ENCODE results near the gene GPC1.
"Not testable (repeated sequence)": the region's sequence is repeated elsewhere in the genome, so short reads cannot be mapped to it uniquely, and the experiment has no call there.

GPC1 gene

DNA sequence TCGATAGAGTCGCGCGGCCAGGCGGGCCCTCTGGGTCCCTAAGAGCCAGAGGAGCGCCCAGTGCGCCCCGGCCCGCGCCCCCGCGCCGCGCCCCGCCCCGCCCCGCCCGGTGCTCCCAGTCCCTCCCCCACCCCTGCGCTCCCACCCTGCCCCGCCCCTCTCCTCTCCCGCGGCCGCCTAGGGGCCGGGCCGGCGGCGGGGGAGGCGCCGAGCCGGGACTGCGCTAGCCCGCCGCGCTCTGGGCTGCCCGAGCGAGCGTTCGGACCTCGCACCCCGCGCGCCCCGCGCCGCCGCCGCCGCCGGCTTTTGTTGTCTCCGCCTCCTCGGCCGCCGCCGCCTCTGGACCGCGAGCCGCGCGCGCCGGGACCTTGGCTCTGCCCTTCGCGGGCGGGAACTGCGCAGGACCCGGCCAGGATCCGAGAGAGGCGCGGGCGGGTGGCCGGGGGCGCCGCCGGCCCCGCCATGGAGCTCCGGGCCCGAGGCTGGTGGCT is at the start of gene GPC1:
Gene GPC1, plus strand, starts transcription at position 207 of the 491 bp plus-strand sequence. Its CDS starts 256 bp downstream, at position 463.
- peak within 1 kb of the TSS; percentile 53 for H3K4me3 ChIP-seq (ENCODE audit: low read length)
- TF ChIP-seq CTCF (conservative IDR thresholded peaks at IDR 0.05; ENCODE audit: low read depth, low read length) = no peak
- no peak for DNase-seq (ENCODE audit: low read depth)

GRCh38 chr2:240386326-240386725 is 49.1 kb upstream of the GPC1 start:
- DNase-seq (ENCODE audit: low read depth) = no peak
- TF ChIP-seq CTCF (conservative IDR thresholded peaks at IDR 0.05; ENCODE audit: low read depth, low read length) = no peak
- no peak overlapping the region for H3K4me3 ChIP-seq (ENCODE audit: low read length)

DNA sequence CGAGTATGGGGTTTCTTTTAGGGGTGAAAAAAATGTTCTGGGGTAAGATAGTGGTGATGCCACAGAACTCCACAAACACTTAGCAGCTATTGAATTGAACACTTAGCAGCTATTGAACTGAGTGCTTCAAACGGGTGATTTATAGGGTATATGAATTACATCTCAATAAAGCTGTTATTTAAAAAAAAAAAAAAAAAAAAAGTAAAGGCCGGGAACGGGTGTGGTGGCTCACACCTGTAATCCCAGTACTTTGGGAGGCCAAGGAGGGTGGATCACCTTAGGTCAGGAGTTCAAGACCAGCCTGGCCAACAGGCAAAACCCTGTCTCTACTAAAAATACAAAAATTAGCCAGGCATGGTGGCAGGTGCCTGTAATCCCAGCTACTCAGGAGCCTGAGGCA is 48.7 kb upstream of the GPC1 start:
- not testable (repeated sequence) for DNase-seq (ENCODE audit: low read depth); H3K4me3 ChIP-seq (ENCODE audit: low read length)

DNA sequence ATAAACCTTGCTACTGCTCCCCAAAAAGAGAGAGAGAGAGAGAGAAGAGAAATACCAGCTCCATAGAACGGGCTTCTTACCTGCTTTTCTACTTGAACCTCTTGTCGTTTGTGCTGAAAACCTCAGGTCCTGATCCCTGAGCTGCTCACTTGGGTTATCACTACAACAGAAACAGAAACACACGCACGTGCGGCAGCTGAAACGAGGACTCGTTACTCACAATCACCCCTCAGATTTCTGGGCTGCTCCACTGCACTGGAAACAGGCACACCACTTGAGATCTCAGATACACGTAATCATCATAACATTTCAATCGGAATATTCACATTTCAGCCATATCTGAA is 48.2 kb upstream of the GPC1 start:
- TF ChIP-seq CTCF (conservative IDR thresholded peaks at IDR 0.05; ENCODE audit: low read depth, low read length) = no peak
- DNase-seq (ENCODE audit: low read depth) = no peak
- no peak overlapping the region for H3K4me3 ChIP-seq (ENCODE audit: low read length)

DNA sequence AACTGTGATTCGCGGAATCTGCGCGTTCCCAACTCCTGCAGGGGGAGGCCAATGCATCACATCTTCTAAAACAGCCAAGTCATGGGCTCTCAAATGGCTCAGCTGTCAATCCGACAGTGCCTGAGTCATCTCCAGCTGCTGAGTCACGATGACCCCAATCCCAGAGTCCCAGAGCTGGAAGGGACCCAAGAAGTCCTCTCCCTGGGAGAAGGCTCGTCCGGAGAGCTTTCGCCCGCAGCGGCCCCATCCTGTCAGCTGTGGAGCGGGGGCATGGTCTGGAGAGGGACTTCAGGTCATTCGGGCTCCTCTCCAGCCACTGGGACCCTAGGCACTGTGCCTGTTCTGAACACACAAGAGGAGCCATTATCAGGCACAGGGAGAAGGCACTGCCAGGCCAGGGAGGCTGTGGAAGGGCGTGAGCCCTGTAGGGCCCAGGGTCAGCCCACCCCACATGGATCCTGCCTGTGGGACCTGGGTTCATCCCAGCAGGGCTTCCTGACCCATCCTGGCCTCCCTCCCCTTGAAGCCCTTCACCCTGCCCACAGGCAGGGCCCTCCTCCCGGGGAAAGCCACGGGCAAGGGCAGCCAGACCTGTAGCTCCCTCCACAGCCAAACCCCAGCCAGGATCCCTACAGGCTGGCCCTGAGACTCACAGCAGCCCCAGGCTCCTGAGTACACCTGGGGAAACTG is 47.6 kb upstream of the GPC1 start:
- peak; percentile 63 for DNase-seq (ENCODE audit: low read depth)
- H3K4me3 ChIP-seq (ENCODE audit: low read length) = no peak overlapping the region
- TF ChIP-seq CTCF (conservative IDR thresholded peaks at IDR 0.05; ENCODE audit: low read depth, low read length) = peak; percentile 14

DNA sequence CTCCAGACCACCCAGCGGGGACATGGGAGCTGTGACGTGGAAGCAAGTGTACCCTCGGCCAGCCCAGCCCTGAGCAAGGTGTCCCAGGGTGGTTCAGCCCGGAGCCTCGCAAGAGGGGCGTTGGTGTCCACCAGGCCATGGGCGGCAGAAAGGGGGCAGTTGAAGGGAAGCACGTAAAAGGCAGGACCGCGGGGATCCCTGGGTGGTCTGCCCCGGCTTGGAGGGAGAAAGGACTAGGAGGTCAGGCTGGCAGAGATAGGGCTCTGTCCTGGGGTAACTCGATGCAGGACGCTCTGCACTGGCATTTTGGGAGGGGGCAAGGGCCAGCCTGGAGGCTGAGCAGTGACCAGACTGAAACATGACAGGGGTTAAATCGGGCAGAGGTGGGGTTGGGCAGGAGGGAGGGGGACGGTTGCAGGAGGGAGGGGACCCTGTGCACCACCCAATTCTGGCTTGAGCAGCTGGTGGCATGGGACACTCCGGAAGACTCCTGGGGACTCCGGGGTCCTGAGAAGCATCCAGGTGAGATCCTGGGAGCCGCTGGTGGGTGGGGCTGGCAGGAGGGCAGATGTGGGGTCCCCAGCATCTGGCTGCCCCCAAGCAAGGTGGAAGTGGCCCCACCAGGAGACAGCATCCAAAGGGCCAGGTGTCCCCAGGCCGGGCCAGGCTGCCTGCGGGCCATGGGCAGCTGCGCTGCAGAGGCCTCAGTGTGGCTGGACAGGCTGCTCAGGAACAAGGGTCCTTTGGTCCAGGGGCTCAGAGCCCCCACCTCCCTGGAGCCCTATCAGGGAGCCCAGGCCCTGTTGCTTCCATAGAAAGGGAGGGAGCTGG is 46.8 kb upstream of the GPC1 start:
- no peak overlapping the region for H3K4me3 ChIP-seq (ENCODE audit: low read length)
- TF ChIP-seq CTCF (conservative IDR thresholded peaks at IDR 0.05; ENCODE audit: low read depth, low read length) = no peak
- DNase-seq (ENCODE audit: low read depth) = no peak

DNA sequence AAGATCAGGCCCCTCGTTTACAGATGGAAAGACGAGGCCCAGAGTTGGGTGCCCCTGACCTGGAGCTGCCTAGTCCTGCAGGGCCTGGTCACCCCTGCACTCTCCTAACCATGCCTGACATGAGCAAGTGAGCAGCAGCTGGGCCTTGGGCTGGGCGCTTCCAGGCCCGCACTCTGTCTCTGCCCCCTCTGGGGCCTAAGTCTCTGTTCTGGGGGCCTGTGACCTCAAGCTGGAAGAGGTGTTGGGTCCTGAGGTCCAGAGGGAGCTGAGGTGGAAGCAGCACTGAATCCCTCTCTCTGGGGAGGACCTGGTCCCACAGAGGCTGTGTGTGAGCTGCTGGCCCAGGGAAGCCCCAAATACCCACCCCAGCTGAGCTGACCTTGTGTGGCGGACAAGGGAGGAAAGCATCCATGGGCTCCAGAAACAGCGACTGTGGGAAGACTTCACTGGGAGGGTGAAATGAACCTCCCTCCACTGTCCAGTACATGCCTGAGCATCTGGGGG is 46.1 kb upstream of the GPC1 start:
- H3K4me3 ChIP-seq (ENCODE audit: low read length) = no peak overlapping the region
- TF ChIP-seq CTCF (conservative IDR thresholded peaks at IDR 0.05; ENCODE audit: low read depth, low read length) = no peak
- no peak for DNase-seq (ENCODE audit: low read depth)

All from retinal pigment epithelial cell (primary cell).